ENCODE measurements around the gene ANKRD17. TPM values are rescaled to one million over a fixed set of nuclear protein-coding genes. Genes with fewer than 3 reads are reported as not detected.

ANKRD17 gene
- total RNA-seq, 8 experiments from 2014 or later: 43.2 to 89.0 (median 62.0) TPM

GRCh38 chr4:73129319-73129718 lies 129.3 kb downstream of the ANKRD17 start:
- no peaks in the 10 kb centered on the region for H3K4me1 ChIP-seq (replicated peaks in 1 of 2)
- H3K4me3 ChIP-seq: no peak overlapping the region
- no peak overlapping the region for H3K27ac ChIP-seq
- no peak for ATAC-seq (replicated peaks in 6 of 8)
- in situ Hi-C loops (cut with MboI; ENCODE audit: low pct_unique_long_range_greater_than_20kb in 2 of 9, low sequenced_read_pairs in 9 of 9, unreplicated experiment in 9 of 9): no loop called here
- WGBS, 10 experiments: 80 to 100% (median 100%) methylated on average over 1 of the region's 1 CpG; no CpG with 5 or more reads in 1 of the 10 experiments

- H3K4me3 ChIP-seq: no peak overlapping the region
- in situ Hi-C loops (cut with MboI; ENCODE audit: low pct_unique_long_range_greater_than_20kb in 2 of 9, low sequenced_read_pairs in 9 of 9, unreplicated experiment in 9 of 9): no loop called here
- peak in 5 of 8 experiments; percentile 32 to 95 (median 74) for ATAC-seq (replicated peaks in 6 of 8)
- WGBS, 10 experiments: 42 to 100% (median 86%) methylated on average over 1 to 3 of the region's 3 CpGs
- H3K4me1 ChIP-seq (replicated peaks in 1 of 2): no peaks in the 10 kb centered on the region
- H3K27ac ChIP-seq: no peak overlapping the region
Observed at GRCh38 chr4:73127839-73128453, 130.7 kb downstream of the ANKRD17 start.

- WGBS, 10 experiments: 87 to 100% (median 97%) methylated on average over 2 to 4 of the region's 4 CpGs
- no peak overlapping the region for H3K4me3 ChIP-seq
- no peaks in the 10 kb centered on the region for H3K4me1 ChIP-seq (replicated peaks in 1 of 2)
- no peak for ATAC-seq (replicated peaks in 6 of 8)
- H3K27ac ChIP-seq: no peak overlapping the region
- in situ Hi-C loops (cut with MboI; ENCODE audit: low pct_unique_long_range_greater_than_20kb in 2 of 9, low sequenced_read_pairs in 9 of 9, unreplicated experiment in 9 of 9): no loop called here
Observed at GRCh38 chr4:73109493-73109892, 149.1 kb downstream of the ANKRD17 start.

GRCh38 chr4:73104695-73105094 lies 153.9 kb downstream of the ANKRD17 start:
- in situ Hi-C loops (cut with MboI; ENCODE audit: low pct_unique_long_range_greater_than_20kb in 2 of 9, low sequenced_read_pairs in 9 of 9, unreplicated experiment in 9 of 9): no loop called here
- peak in 3 of 8 experiments; percentile 37 to 53 (median 39) for ATAC-seq (replicated peaks in 6 of 8)
- Histone ChIP-seq H3K4me3 (no peak overlapping the region), H3K27ac (no peak overlapping the region), H3K4me1 (replicated peaks in 1 of 2) (no peaks in the 10 kb centered on the region)
- 67 to 100% (median 95%) methylated on average over 2 to 5 of the region's 5 CpGs; no CpG with 5 or more reads in 4 of the 10 experiments for WGBS, 10 experiments

GRCh38 chr4:73103799-73104503 lies 154.6 kb downstream of the ANKRD17 start:
- Histone ChIP-seq H3K4me3 (no peak overlapping the region), H3K27ac (no peak overlapping the region), H3K4me1 (replicated peaks in 1 of 2) (no peaks in the 10 kb centered on the region)
- WGBS, 10 experiments: 49 to 100% (median 76%) methylated on average over 1 to 8 of the region's 8 CpGs
- ATAC-seq (replicated peaks in 6 of 8): peak in 3 of 8 experiments; percentile 29 to 54 (median 38)
- in situ Hi-C loops (cut with MboI; ENCODE audit: low pct_unique_long_range_greater_than_20kb in 2 of 9, low sequenced_read_pairs in 9 of 9, unreplicated experiment in 9 of 9): no loop called here

GRCh38 chr4:73099143-73099542 lies 159.5 kb downstream of the ANKRD17 start:
- in situ Hi-C loops (cut with MboI; ENCODE audit: low pct_unique_long_range_greater_than_20kb in 2 of 9, low sequenced_read_pairs in 9 of 9, unreplicated experiment in 9 of 9): no loop called here
- ATAC-seq (replicated peaks in 6 of 8): peak in 6 of 8 experiments; percentile 7 to 19 (median 14)
- no peak overlapping the region for H3K27ac ChIP-seq
- no peaks in the 10 kb centered on the region for H3K4me1 ChIP-seq (replicated peaks in 1 of 2)
- H3K4me3 ChIP-seq: no peak overlapping the region
- 100% methylated on average over 2 of the region's 7 CpGs; no CpG with 5 or more reads in 9 of the 10 experiments for WGBS, 10 experiments

- 88 to 100% (median 92%) methylated on average over 1 to 4 of the region's 7 CpGs; no CpG with 5 or more reads in 3 of the 10 experiments for WGBS, 10 experiments
- ATAC-seq (replicated peaks in 6 of 8): no peak
- no peaks in the 10 kb centered on the region for H3K4me1 ChIP-seq (replicated peaks in 1 of 2)
- H3K4me3 ChIP-seq: no peak overlapping the region
- in situ Hi-C loops (cut with MboI; ENCODE audit: low pct_unique_long_range_greater_than_20kb in 2 of 9, low sequenced_read_pairs in 9 of 9, unreplicated experiment in 9 of 9): no loop called here
- H3K27ac ChIP-seq: no peak overlapping the region
Observed at GRCh38 chr4:73098713-73099112, 159.9 kb downstream of the ANKRD17 start.

GRCh38 chr4:73098016-73098415 lies 160.6 kb downstream of the ANKRD17 start:
- H3K27ac ChIP-seq: no peak overlapping the region
- no peaks in the 10 kb centered on the region for H3K4me1 ChIP-seq (replicated peaks in 1 of 2)
- ATAC-seq (replicated peaks in 6 of 8): no peak
- 60 to 100% (median 90%) methylated on average over 1 to 4 of the region's 4 CpGs; no CpG with 5 or more reads in 2 of the 10 experiments for WGBS, 10 experiments
- in situ Hi-C loops (cut with MboI; ENCODE audit: low pct_unique_long_range_greater_than_20kb in 2 of 9, low sequenced_read_pairs in 9 of 9, unreplicated experiment in 9 of 9): no loop called here
- no peak overlapping the region for H3K4me3 ChIP-seq

GRCh38 chr4:73092868-73093267 lies 165.7 kb downstream of the ANKRD17 start:
- in situ Hi-C loops (cut with MboI; ENCODE audit: low pct_unique_long_range_greater_than_20kb in 2 of 9, low sequenced_read_pairs in 9 of 9, unreplicated experiment in 9 of 9): no loop called here
- H3K4me3 ChIP-seq: no peak overlapping the region
- ATAC-seq (replicated peaks in 6 of 8): no peak
- H3K27ac ChIP-seq: no peak overlapping the region
- H3K4me1 ChIP-seq (replicated peaks in 1 of 2): no peaks in the 10 kb centered on the region
- 60 to 100% (median 100%) methylated on average over 1 of the region's 1 CpG; no CpG with 5 or more reads in 4 of the 10 experiments for WGBS, 10 experiments

GRCh38 chr4:73090738-73091137 lies 167.9 kb downstream of the ANKRD17 start:
- no peak overlapping the region for H3K27ac ChIP-seq
- in situ Hi-C loops (cut with MboI; ENCODE audit: low pct_unique_long_range_greater_than_20kb in 2 of 9, low sequenced_read_pairs in 9 of 9, unreplicated experiment in 9 of 9): no loop called here
- ATAC-seq (replicated peaks in 6 of 8): no peak
- no peaks in the 10 kb centered on the region for H3K4me1 ChIP-seq (replicated peaks in 1 of 2)
- WGBS, 10 experiments: 83 to 100% (median 100%) methylated on average over 1 of the region's 1 CpG; no CpG with 5 or more reads in 6 of the 10 experiments
- H3K4me3 ChIP-seq: no peak overlapping the region

- no peaks in the 10 kb centered on the region for H3K4me1 ChIP-seq (replicated peaks in 1 of 2)
Observed at GRCh38 chr4:73087871-73088270, 170.7 kb downstream of the ANKRD17 start.

GRCh38 chr4:73086095-73086868 lies 172.3 kb downstream of the ANKRD17 start:
- H3K4me1 ChIP-seq (replicated peaks in 1 of 2): no peaks in the 10 kb centered on the region
- in situ Hi-C loops (cut with MboI; ENCODE audit: low pct_unique_long_range_greater_than_20kb in 2 of 9, low sequenced_read_pairs in 9 of 9, unreplicated experiment in 9 of 9): no loop called here
- no peak overlapping the region for H3K4me3 ChIP-seq
- ATAC-seq (replicated peaks in 6 of 8): no peak
- 57 to 95% (median 78%) methylated on average over 1 to 6 of the region's 6 CpGs for WGBS, 10 experiments
- no peak overlapping the region for H3K27ac ChIP-seq

More at GRCh38 chr4:73087871-73088270, 170.7 kb downstream of the ANKRD17 start:
- no peak for ATAC-seq (replicated peaks in 6 of 8)
- H3K27ac ChIP-seq: no peak overlapping the region
- in situ Hi-C loops (cut with MboI; ENCODE audit: low pct_unique_long_range_greater_than_20kb in 2 of 9, low sequenced_read_pairs in 9 of 9, unreplicated experiment in 9 of 9): no loop called here
- no peak overlapping the region for H3K4me3 ChIP-seq

GRCh38 chr4:73080789-73081188 lies 177.8 kb downstream of the ANKRD17 start:
- H3K4me1 ChIP-seq (replicated peaks in 1 of 2): no peaks in the 10 kb centered on the region
- no peak overlapping the region for H3K4me3 ChIP-seq
- ATAC-seq (replicated peaks in 6 of 8): no peak
- WGBS, 10 experiments: 83 to 100% (median 100%) methylated on average over 1 to 3 of the region's 3 CpGs; no CpG with 5 or more reads in 3 of the 10 experiments
- no peak overlapping the region for H3K27ac ChIP-seq
- in situ Hi-C loops (cut with MboI; ENCODE audit: low pct_unique_long_range_greater_than_20kb in 2 of 9, low sequenced_read_pairs in 9 of 9, unreplicated experiment in 9 of 9): no loop called here

Data from motor neuron (in vitro differentiated cells).